Caco-2 (cell line): ENCODE measurements around the gene JMJD8. TPM values are rescaled to one million over a fixed set of nuclear protein-coding genes. Genes with fewer than 3 reads are reported as not detected.

ENCODE experiments used
- BruUV-seq: library from RNA; stranded (reverse); fragments of 400-500 nt; replicated peaks from 2 replicates; lab custom pipeline; 2021; lab: Mats Ljungman, UMichigan
- CTCF ChIA-PET: fragments of 300-600 bp; sonication (Branson Sonifier 250); formaldehyde crosslinking; loops from one replicate; lab custom pipeline; 2022; ENCODE audit warnings: antibody characterized with exemption; lab: Charles Lee
- POLR2A ChIA-PET: fragments of 300-600 bp; sonication (Branson Sonifier 250); formaldehyde crosslinking; loops from one replicate; lab custom pipeline; 2022; ENCODE audit warnings: antibody characterized with exemption; lab: Charles Lee
- DNase-seq, 2 experiments: peaks; one replicate each; pipeline versions ENCODE4 v3.0.0 to v3.0.0-alpha.2; 2020 to 2022
- H3K27me3 ChIP-seq: replicated peaks from 2 replicates; pipeline ENCODE4 v1.6.0; 2011; ENCODE audit warnings: low read length; ENCODE audit not compliant: control insufficient read depth, insufficient read depth
- H3K36me3 ChIP-seq: 2 replicates; pipeline ENCODE4 v1.5.1; 2011; ENCODE audit warnings: low read length; ENCODE audit not compliant: control insufficient read depth, insufficient read depth
- H3K4me1 ChIP-seq: fragments of 250-450 bp; sonication (Bioruptor Pico); 2 replicates; pipeline ENCODE4 v1.5.1; 2020; ENCODE audit warnings: mild to moderate bottlenecking
- H3K4me3 ChIP-seq: 2 replicates; pipeline ENCODE4 v1.5.1; 2011; ENCODE audit warnings: low read depth, mild to moderate bottlenecking, control low read depth, low read length
- H3K9me3 ChIP-seq: fragments of 250-450 bp; sonication (Bioruptor Pico); 2 replicates; pipeline ENCODE4 v1.5.1; 2020; ENCODE audit warnings: mild to moderate bottlenecking, moderate library complexity
- H3K27ac Mint-ChIP-seq: one replicate; pipeline ENCODE4 v1.8.0; 2022; ENCODE audit warnings: mixed read lengths; ENCODE audit not compliant: unreplicated experiment
- H3K27me3 Mint-ChIP-seq: one replicate; pipeline ENCODE4 v1.8.0; 2022; ENCODE audit warnings: mixed read lengths; ENCODE audit not compliant: insufficient read depth, unreplicated experiment
- H3K36me3 Mint-ChIP-seq: one replicate; pipeline ENCODE4 v1.8.0; 2022; ENCODE audit warnings: mild to moderate bottlenecking, mixed read lengths; ENCODE audit not compliant: insufficient read depth, unreplicated experiment
- H3K4me1 Mint-ChIP-seq: one replicate; pipeline ENCODE4 v1.8.0; 2022; ENCODE audit warnings: low read depth, mixed read lengths; ENCODE audit not compliant: unreplicated experiment
- H3K4me3 Mint-ChIP-seq: one replicate; pipeline ENCODE4 v1.8.0; 2022; ENCODE audit warnings: mild to moderate bottlenecking, moderate library complexity, mixed read lengths; ENCODE audit not compliant: unreplicated experiment
- H3K9me3 Mint-ChIP-seq: one replicate; pipeline ENCODE4 v1.8.0; 2022; ENCODE audit warnings: mixed read lengths; ENCODE audit not compliant: unreplicated experiment
- intact Hi-C: fragments of 100-400 bp; cut with micrococcal nuclease; formaldehyde crosslinking; loops from one replicate; pipeline ENCODE4 v1.10.0; 2022; ENCODE audit not compliant: unreplicated experiment
- total RNA-seq: library from RNA; stranded (reverse); gene quantifications from 2 replicates; pipeline ENCODE4 v1.2.3, GENCODE V29; 2022
- TF ChIP-seq, protein P1 (sequence below), 2 experiments: fragments of 200-600 bp in 1 of 2; IDR thresholded peaks; 1 replicate in 1 of 2; 2 replicates in 1 of 2; pipeline versions ENCODE4 v1.5.1 to v1.8.0; 2011 to 2022; ENCODE audit warnings: antibody characterized with exemption in 1 of 2, control low read depth in 1 of 2, inconsistent platforms in 1 of 2, low read depth in 1 of 2, low read length in 1 of 2, mild to moderate bottlenecking in 1 of 2, moderate library complexity in 1 of 2; ENCODE audit not compliant: insufficient read depth in 1 of 2, severe bottlenecking in 1 of 2, unreplicated experiment in 1 of 2

JMJD8 gene
- total RNA-seq, 1 experiment from 2014 or later: 52.4 TPM

DNA sequence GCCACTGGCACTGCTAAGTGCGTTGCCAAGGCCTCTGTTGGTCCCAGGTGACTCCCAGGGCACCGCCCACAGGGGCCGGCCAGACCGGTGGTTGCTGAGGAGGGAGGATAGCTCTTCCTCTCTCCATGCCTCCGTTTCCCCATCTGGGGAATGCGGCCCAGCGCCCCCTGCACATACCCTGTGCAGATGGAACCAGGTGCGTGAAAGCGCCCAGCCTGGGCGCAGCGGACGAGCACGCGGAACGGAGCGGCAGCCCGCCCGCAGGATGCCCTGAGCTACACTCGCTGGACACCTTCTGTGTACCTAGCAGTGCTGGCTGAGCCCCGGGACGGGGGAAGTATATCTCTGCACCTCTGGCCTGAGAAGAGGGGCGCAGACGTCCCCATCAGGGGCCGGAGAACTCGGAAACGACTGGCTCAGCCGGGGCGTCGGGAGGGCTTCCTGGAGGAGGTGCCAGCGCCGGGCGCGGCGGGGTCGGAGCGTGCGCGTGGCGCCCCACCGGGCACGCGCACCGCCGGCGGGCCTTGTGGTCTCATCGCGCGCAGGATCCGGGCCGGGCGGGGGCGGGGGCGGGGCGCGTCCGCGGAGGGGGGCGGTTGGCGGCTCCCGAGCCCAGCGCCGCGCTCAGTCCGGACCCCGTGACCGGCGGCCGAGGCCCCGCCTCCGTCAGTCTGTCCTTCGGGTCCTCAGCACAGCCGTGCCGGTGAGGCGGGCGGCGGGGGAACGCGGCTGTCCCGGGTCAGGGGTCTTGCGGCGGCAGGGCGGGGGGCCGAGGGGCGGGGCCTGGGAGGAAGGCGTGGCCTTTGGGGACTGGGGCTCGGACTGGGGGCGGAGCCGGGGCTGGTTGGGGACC is 42.5 kb upstream of the JMJD8 start, which contains the start of the genes CCDC78 and HAGHL:
Gene CCDC78, minus strand, starts transcription at position 6 of the 853 bp plus-strand sequence. CDS start 76 bp downstream, outside the sequence.
Gene HAGHL, plus strand, starts transcription at position 669 of the 853 bp plus-strand sequence. CDS start 404 bp downstream, outside the sequence.
- peak; percentile 63 to 74 for DNase-seq
- peaks cover 11% of the 10 kb centered on the region for H3K36me3 Mint-ChIP-seq
- H3K4me3 ChIP-seq: peak within 1 kb of the TSS; percentile 65
- TF ChIP-seq, protein P1, sequence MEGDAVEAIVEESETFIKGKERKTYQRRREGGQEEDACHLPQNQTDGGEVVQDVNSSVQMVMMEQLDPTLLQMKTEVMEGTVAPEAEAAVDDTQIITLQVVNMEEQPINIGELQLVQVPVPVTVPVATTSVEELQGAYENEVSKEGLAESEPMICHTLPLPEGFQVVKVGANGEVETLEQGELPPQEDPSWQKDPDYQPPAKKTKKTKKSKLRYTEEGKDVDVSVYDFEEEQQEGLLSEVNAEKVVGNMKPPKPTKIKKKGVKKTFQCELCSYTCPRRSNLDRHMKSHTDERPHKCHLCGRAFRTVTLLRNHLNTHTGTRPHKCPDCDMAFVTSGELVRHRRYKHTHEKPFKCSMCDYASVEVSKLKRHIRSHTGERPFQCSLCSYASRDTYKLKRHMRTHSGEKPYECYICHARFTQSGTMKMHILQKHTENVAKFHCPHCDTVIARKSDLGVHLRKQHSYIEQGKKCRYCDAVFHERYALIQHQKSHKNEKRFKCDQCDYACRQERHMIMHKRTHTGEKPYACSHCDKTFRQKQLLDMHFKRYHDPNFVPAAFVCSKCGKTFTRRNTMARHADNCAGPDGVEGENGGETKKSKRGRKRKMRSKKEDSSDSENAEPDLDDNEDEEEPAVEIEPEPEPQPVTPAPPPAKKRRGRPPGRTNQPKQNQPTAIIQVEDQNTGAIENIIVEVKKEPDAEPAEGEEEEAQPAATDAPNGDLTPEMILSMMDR (IDR thresholded peaks at IDR 0.05; ENCODE audit: insufficient read depth in 1 of 2, low read depth in 1 of 2, low read length in 1 of 2, severe bottlenecking in 1 of 2, unreplicated experiment in 1 of 2): no peak
- peak within 1 kb of the TSS; percentile 64 for H3K4me3 Mint-ChIP-seq
- no peaks in the 10 kb centered on the region for H3K4me1 Mint-ChIP-seq
- no peaks in the 10 kb centered on the region for H3K27me3 ChIP-seq
- peaks cover 8% of the 10 kb centered on the region for H3K4me1 ChIP-seq
- H3K9me3 ChIP-seq: no peaks in the 10 kb centered on the region
- ChIA-PET POLR2A (no interaction called here), CTCF (interaction anchor here (1.5 kb wide), 1 partner anchor 20 kb away, joined by 4 read pairs; no protein-coding TSS in a partner anchor)
- BruUV-seq: no TSS peak
- H3K27me3 Mint-ChIP-seq: no peaks in the 10 kb centered on the region
- H3K36me3 ChIP-seq: no peaks in the 10 kb centered on the region
- H3K9me3 Mint-ChIP-seq: no peaks in the 10 kb centered on the region
- intact Hi-C loops: no loop called here
- H3K27ac Mint-ChIP-seq: no peak within 1 kb of the TSS

DNA sequence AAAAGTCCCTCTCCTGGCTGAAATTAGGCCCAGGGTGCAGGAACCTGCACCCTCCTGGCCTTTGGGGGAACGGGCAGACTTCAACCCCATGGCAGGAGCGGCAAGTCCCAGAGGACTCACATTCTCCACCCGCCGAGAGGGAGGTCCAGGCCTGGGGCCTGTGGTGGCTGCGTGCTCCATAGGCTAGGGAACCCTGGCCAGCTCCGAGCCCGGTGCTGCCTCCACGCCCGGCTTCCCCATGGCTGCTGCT is 42.0 kb upstream of the JMJD8 start:
- Histone ChIP-seq H3K4me1 (peaks cover 11% of the 10 kb centered on the region), H3K4me3 (no peak overlapping the region), H3K36me3 (no peaks in the 10 kb centered on the region), H3K27me3 (no peaks in the 10 kb centered on the region), H3K9me3 (no peaks in the 10 kb centered on the region)
- intact Hi-C loops: no loop called here
- Mint-ChIP-seq H3K4me1 (no peaks in the 10 kb centered on the region), H3K27ac (no peak overlapping the region), H3K9me3 (no peaks in the 10 kb centered on the region), H3K27me3 (no peaks in the 10 kb centered on the region), H3K4me3 (peak overlapping the region; percentile 64), H3K36me3 (peaks cover 11% of the 10 kb centered on the region)
- DNase-seq: no peak
- BruUV-seq: no TSS peak
- TF ChIP-seq, protein P1 (IDR thresholded peaks at IDR 0.05; ENCODE audit: insufficient read depth in 1 of 2, low read depth in 1 of 2, low read length in 1 of 2, severe bottlenecking in 1 of 2, unreplicated experiment in 1 of 2): no peak
- CTCF ChIA-PET: interaction anchor here (1.5 kb wide), 1 partner anchor 19 kb away, joined by 4 read pairs; no protein-coding TSS in a partner anchor
- POLR2A ChIA-PET: no interaction called here

DNA sequence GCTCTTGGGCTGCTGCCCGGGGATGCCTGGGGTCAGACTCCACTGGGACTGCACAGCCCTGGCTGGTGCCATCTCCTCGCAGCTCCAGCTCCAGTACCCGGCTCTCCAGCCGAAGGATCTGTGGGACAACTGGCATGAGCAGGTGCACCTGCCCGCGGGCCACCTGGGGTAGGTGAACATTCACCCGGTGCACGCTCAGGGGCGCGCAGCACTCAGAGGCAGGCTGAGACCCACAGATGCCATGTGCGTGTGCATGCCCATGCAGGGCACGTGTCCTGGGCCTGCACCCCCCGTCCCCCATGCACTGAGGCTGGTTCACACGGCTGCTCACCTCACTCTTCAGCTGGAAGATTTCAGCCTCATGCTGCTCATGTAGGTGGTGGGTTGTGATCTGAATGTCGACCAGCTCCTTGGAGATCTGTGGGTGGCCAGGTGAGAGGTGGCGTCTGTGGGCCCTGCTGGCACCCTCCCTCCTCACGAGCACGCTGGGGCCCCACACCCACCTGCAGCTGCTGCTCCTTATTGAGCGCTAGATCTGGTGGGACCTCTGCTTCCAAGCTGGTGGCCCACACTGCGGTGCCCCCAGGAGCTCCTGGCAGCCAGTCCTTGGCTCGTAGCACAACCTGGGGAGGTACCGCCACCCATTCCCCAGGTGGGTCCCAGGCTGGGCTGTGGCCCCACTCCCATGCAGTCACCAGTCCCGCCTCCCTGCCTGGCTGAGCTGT is 41.5 kb upstream of the JMJD8 start:
- H3K9me3 ChIP-seq: no peaks in the 10 kb centered on the region
- TF ChIP-seq, protein P1 (IDR thresholded peaks at IDR 0.05; ENCODE audit: insufficient read depth in 1 of 2, low read depth in 1 of 2, low read length in 1 of 2, severe bottlenecking in 1 of 2, unreplicated experiment in 1 of 2): no peak
- no peak overlapping the region for H3K27ac Mint-ChIP-seq

More for the DNA sequence above, 41.5 kb upstream of the JMJD8 start:
- BruUV-seq: no TSS peak
- peak overlapping the region; percentile 64 for H3K4me3 Mint-ChIP-seq
- H3K4me1 Mint-ChIP-seq: no peaks in the 10 kb centered on the region
- no peaks in the 10 kb centered on the region for H3K36me3 ChIP-seq
- ChIA-PET CTCF (interaction anchor here (0.9 to 1.5 kb wide), 2 partner anchors 10 to 19 kb away, joined by 3 to 4 read pairs; no protein-coding TSS in a partner anchor), POLR2A (no interaction called here)
- H3K27me3 ChIP-seq: no peaks in the 10 kb centered on the region
- H3K9me3 Mint-ChIP-seq: no peaks in the 10 kb centered on the region
- H3K27me3 Mint-ChIP-seq: no peaks in the 10 kb centered on the region
- intact Hi-C loops: no loop called here
- peaks cover 11% of the 10 kb centered on the region for H3K4me1 ChIP-seq
- DNase-seq: no peak
- H3K36me3 Mint-ChIP-seq: peaks cover 11% of the 10 kb centered on the region
- H3K4me3 ChIP-seq: no peak overlapping the region
